Posterior cingulate gyrus (tissue), 11 donors: Measurements from ENCODE around the gene EHBP1L1.

Experiments
- DNase-seq, 10 donors: peaks; one replicate each; pipeline versions ENCODE4 v3.0.0 to v3.0.0-alpha.2; 2020 to 2021; ENCODE audit warnings: mixed read lengths in 3 of 10
- intact Hi-C: fragments of 100-400 bp; cut with DNase I; formaldehyde crosslinking; loops from one replicate; pipeline ENCODE4 v1.15.1; 2023

The EHBP1L1 gene

GRCh38 chr11:65576232-65576866 is 496 bp downstream of the EHBP1L1 start:
- intact Hi-C loops, result no loop called here
- peak in 1 of 10 donors; percentile 85 for DNase-seq

DNA sequence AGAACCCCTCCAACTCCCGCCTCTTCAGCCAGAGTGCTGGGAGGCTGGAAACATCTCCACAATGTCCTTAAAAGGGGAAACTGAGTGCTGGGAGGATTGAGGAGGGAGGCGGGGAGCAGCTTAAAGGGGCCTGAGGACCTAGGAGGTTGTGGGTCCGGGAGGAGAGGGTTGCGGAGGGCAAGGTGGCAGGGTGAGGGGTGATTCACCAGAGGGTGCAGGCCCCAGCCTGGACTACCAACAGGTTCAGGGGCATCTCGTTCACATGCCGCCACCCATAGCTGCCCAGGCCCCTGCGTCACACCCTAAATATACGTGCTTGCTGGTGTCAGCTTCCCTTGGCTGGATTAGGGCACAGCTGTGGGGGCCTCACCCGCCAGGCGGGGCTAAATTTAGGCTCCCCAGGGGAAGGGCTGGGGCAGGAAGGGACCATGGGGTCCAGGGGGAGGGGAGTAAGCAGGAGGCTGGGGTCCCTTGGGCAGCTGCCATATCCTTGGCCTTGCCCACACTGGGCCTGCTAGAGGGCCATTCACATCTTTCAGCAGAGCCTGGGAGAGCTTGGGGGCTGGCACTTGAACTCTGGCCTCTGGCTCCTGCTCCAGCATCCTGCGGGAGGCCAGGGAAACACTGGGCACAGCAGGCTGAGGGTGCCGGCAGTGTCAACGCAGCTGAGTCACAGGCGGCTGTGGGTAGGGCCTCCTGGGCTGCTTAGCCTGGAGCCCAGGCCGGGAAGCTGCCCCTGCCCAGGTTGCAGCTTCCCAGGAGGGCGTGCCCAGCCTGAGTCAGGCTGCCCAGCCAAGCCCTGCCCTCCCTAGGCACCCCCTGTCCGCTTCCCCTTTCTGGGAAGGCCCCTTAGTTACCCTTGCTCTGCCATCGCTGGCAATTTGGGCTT is 1.3 kb downstream of the EHBP1L1 start:
- intact Hi-C loops, result no loop called here
- peak in 2 of 10 donors; percentile 20 to 88 for DNase-seq

DNA sequence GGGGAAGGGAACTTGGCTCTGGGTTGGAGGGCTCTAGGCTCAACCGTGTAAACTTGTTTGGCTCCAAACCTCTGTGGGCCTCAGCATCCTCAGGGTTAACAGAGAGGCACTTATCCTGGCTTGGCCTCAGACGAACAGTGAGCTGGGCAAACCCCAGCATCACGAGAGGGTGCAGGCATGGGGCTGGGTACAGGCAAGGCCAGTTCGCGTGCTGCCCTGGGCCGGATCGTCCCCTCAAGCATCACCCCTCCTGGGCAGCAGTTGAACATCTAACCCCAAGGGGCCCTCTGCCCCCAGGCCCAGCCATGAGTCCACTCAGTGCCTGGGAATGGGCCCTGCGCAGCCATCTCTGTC is 1.9 kb downstream of the EHBP1L1 start:
- intact Hi-C loops, result no loop called here
- no peak for DNase-seq

DNA sequence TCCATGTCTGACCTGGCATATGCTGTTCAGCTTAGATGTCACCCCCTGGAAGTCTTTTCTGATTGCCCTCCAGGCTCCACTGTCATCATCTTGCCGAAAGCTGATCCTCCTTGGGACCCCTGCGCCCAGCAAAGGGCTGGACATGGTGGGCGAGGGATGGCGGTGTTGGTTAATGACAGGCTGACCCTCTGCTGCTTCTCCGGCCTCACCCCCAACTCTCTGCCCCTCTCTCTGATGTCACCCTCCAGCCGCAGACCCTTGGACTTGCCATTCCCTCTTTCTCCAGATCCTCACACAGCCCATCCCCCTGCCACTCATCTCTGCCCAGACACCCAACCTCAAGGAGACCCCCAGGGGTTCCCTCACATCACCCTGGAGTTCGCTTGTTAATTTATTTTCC is 2.3 kb downstream of the EHBP1L1 start:
- peak in 1 of 10 donors; percentile 73 for DNase-seq
- intact Hi-C loops, result no loop called here

GRCh38 chr11:65578667-65579066 is 2.8 kb downstream of the EHBP1L1 start:
- intact Hi-C loops, result no loop called here
- DNase-seq, result peak in 1 of 10 donors; percentile 63

GRCh38 chr11:65579291-65579690 is 3.4 kb downstream of the EHBP1L1 start:
- intact Hi-C loops, result no loop called here
- DNase-seq, result no peak

GRCh38 chr11:65580031-65580692 is 4.3 kb downstream of the EHBP1L1 start:
- intact Hi-C loops, result no loop called here
- DNase-seq, result no peak

- intact Hi-C loops, result no loop called here
- DNase-seq, result no peak
Observed at GRCh38 chr11:65580756-65581155, 4.9 kb downstream of the EHBP1L1 start.

DNA sequence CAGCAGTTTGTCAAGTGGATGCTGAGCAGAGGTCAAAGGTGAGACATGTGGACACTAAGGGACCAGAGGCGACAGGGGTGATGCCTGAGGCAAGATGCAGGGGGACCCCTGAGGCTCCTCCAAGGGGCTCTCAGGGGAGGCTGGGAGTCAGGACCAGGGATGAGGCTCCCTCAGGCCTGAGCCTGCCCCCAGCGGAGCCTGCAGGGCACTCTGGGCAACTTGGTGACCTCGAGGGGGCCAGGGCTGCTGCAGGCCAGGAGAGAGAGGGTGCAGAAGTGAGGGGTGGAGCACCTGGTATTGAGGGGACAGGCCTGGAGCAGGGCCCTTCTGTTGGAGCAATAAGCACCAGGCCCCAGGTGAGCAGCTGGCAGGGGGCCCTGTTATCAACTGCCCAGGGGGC is 6.1 kb downstream of the EHBP1L1 start:
- intact Hi-C loops, result no loop called here
- DNase-seq, result no peak

GRCh38 chr11:65583589-65583988 is 7.7 kb downstream of the EHBP1L1 start:
- no peak for DNase-seq
- intact Hi-C loops, result no loop called here

DNA sequence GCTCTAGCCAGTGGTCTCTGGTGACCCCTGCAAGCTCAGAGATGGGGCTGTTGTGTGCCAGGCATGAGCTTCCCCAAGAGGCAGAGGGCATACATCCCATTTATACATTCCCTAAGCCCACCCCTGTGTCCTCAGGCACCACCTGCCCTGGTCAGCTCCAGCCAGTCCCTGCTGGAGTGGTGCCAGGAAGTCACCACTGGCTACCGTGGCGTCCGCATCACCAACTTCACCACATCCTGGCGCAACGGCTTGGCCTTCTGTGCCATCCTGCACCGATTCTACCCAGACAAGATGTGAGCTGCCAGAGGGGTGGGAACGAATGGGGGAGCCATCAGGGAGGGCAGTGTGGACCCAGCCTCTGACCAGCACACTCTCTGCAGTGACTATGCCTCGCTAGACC is 8.3 kb downstream of the EHBP1L1 start:
- intact Hi-C loops, result no loop called here
- no peak for DNase-seq

- peak in 7 of 10 donors; percentile 27 to 95 (median 75) for DNase-seq
- intact Hi-C loops, result no loop called here
Observed at GRCh38 chr11:65584723-65585171, 8.9 kb downstream of the EHBP1L1 start.

- intact Hi-C loops, result no loop called here
Observed at GRCh38 chr11:65585396-65586246, 9.8 kb downstream of the EHBP1L1 start.

GRCh38 chr11:65586247-65586630 is 10.4 kb downstream of the EHBP1L1 start:
- intact Hi-C loops, result no loop called here
- no peak for DNase-seq

More at GRCh38 chr11:65585396-65586246, 9.8 kb downstream of the EHBP1L1 start:
- DNase-seq, result no peak

- intact Hi-C loops, result no loop called here
Observed at GRCh38 chr11:65586676-65587075, 10.8 kb downstream of the EHBP1L1 start.

GRCh38 chr11:65588199-65589054 is 12.6 kb downstream of the EHBP1L1 start:
- intact Hi-C loops, result no loop called here
- peak in 2 of 10 donors; percentile 51 to 91 for DNase-seq

More at GRCh38 chr11:65586676-65587075, 10.8 kb downstream of the EHBP1L1 start:
- DNase-seq, result no peak

DNA sequence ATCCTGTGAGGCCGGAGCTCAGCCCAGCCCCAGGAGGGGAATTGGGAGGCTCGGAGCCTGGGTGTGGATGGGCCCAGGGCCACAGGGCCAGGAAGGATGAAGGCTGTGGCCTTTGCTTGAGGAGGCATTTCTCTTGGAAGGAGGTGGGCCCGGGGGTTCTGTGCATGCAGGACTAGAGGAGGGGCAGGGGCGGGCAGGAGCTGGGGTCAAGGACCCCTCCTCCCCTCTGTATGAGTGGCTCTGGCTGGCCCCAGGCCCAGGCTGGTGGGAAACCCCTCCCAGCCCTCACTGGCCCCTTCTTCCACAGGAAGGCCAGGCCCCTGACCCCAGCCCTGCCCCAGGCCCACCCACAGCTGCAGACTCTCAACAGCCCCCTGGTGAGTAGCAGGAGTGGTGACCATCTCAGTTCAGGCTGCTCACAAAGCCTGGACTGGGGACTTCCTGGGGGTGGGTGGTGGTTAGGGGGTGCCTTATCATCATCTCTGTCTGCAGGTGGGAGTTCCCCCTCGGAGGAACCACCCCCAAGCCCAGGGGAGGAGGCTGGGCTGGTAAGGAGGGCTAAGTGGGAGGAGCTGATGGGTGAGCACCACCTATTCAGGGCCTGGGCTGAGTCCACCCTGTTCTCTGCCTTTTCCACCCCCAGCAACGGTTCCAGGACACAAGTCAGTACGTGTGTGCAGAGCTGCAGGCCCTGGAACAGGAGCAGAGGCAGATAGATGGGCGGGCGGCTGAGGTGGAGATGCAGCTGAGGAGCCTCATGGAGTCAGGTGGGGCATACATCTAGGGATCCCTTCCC is 13.8 kb downstream of the EHBP1L1 start:
- intact Hi-C loops, result loop anchor here (10.0 kb wide), 1 partner anchor 225 kb away; no protein-coding TSS in a partner anchor
- no peak for DNase-seq

GRCh38 chr11:65590240-65590738 is 14.4 kb downstream of the EHBP1L1 start:
- DNase-seq, result no peak
- intact Hi-C loops, result loop anchor here (10.0 kb wide), 1 partner anchor 225 kb away; no protein-coding TSS in a partner anchor
